Measurements from ENCODE around the gene GPR4.

Gene GPR4

GRCh38 chr19:45587873-45588272, 14.1 kb downstream of the GPR4 start:
- DNase-seq (ENCODE audit: low spot score), result no peak

- DNase-seq (ENCODE audit: low spot score), result no peak
These were observed 16.8 kb downstream of the GPR4 start for GRCh38 chr19:45585158-45585577.

GRCh38 chr19:45584332-45585157, 17.5 kb downstream of the GPR4 start, which contains the start of gene OPA3:
OPA3 (minus strand) TSS chr19:45584802; CDS start chr19:45584764, 38 bp downstream.
- DNase-seq (ENCODE audit: low spot score), result peak; percentile 97

GRCh38 chr19:45581576-45581975, 20.4 kb downstream of the GPR4 start:
- no peak for DNase-seq (ENCODE audit: low spot score)

GRCh38 chr19:45578861-45579260, 23.2 kb downstream of the GPR4 start:
- no peak for DNase-seq (ENCODE audit: low spot score)

GRCh38 chr19:45577111-45577905, 24.7 kb downstream of the GPR4 start:
- DNase-seq (ENCODE audit: low spot score), result peak; percentile 66

GRCh38 chr19:45576682-45577081, 25.3 kb downstream of the GPR4 start:
- no peak for DNase-seq (ENCODE audit: low spot score)

GRCh38 chr19:45575216-45575615, 26.8 kb downstream of the GPR4 start:
- no peak for DNase-seq (ENCODE audit: low spot score)

- DNase-seq (ENCODE audit: low spot score), result no peak
These were observed 27.5 kb downstream of the GPR4 start for GRCh38 chr19:45574526-45574925.

GRCh38 chr19:45571457-45572220, 30.4 kb downstream of the GPR4 start:
- DNase-seq (ENCODE audit: low spot score), result no peak

GRCh38 chr19:45569619-45570421, 32.2 kb downstream of the GPR4 start:
- peak; percentile 54 for DNase-seq (ENCODE audit: low spot score)

- no peak for DNase-seq (ENCODE audit: low spot score)
These were observed 33.3 kb downstream of the GPR4 start for GRCh38 chr19:45568732-45569131.

- DNase-seq (ENCODE audit: low spot score), result no peak
These were observed 34.4 kb downstream of the GPR4 start for GRCh38 chr19:45567609-45568008.

GRCh38 chr19:45564131-45564780, 37.8 kb downstream of the GPR4 start:
- DNase-seq (ENCODE audit: low spot score), result no peak

GRCh38 chr19:45560686-45561085, 41.3 kb downstream of the GPR4 start:
- DNase-seq (ENCODE audit: low spot score), result no peak

GRCh38 chr19:45560038-45560437, 42.0 kb downstream of the GPR4 start:
- no peak for DNase-seq (ENCODE audit: low spot score)

GRCh38 chr19:45558399-45558878, 43.6 kb downstream of the GPR4 start:
- peak; percentile 73 for DNase-seq (ENCODE audit: low spot score)

GRCh38 chr19:45556835-45557234, 45.2 kb downstream of the GPR4 start:
- DNase-seq (ENCODE audit: low spot score), result no peak

- DNase-seq (ENCODE audit: low spot score), result no peak
These were observed 47.5 kb downstream of the GPR4 start for GRCh38 chr19:45554481-45554880.

GRCh38 chr19:45553464-45553863, 48.5 kb downstream of the GPR4 start:
- no peak for DNase-seq (ENCODE audit: low spot score)

Measured in HuH-7.5 (cell line).